Stimulated activated CD8-positive, alpha-beta memory T cell treated with anti-CD3 and anti-CD28 coated beads, Interleukin-12 subunit alpha, Interleukin-12 subunit beta, amount 100 ng/mL, for 24 hours (primary cell): ENCODE data around the gene RBMS3.
"Not testable (repeated sequence)": the region's sequence is repeated elsewhere in the genome, so short reads cannot be mapped to it uniquely, and the experiment has no call there.

ENCODE experiments used
- DNase-seq: peaks from one replicate; pipeline ENCODE4 v3.0.0-alpha.2; 2020; ENCODE audit errors: extremely low read depth

The RBMS3 gene

DNA sequence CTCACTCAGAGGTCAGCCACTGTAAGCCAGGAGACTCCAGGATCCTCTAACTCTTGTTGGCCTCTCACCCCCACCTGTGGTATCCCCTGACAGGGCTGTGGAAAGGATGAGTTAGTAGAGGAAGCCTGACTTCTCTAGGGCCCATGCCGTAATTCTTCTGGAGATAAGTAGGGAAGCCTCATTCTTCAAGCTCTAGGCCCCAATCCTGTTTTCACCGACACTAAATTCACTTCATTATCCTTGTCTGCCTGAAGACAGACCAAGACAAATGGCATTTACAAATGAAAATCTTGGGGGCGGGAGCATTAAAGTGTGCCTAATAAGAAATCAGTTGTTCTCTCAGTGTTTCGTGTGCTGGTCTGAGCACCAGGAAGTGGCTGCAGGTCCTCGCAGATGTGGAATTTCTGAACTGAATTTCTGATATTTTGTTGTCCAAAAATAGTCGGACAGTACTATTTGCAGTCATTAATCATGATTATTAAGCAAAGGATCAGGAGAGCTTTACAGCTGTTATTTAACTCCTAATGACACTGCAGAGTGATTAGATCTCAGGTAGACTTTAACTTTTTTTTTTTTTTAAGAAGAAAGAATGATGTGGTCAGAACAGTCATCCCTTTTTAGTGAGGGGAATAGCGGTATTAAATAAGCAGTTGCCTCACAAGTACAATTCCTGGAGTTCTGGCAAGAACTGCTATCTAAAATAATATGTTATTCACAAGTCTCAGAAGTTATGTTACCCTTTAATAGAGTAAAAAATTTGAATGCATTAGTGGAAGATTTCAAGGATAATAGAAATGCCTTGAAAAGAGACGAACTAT is 58.4 kb downstream of the RBMS3 start:
- DNase-seq, result no peak

DNA sequence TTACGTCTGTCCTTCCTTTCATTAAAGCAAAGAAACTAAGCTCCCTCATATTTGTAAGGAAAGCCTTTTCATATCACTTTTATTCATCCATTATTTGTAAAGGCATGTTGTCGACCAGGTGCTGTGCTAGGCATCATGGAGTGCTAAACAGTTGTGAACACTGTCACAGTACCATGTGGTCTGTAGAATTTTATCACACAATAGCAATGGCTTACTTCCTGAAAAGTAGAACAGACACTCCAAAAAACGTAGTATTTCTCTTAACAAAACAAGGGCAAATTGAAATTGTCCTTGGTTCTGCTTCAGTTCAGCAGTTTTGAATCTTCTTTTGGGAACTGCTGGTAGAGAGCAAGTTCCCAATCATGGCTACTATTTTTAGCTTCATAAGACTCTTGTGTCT is 63.3 kb downstream of the RBMS3 start:
- no peak for DNase-seq

DNA sequence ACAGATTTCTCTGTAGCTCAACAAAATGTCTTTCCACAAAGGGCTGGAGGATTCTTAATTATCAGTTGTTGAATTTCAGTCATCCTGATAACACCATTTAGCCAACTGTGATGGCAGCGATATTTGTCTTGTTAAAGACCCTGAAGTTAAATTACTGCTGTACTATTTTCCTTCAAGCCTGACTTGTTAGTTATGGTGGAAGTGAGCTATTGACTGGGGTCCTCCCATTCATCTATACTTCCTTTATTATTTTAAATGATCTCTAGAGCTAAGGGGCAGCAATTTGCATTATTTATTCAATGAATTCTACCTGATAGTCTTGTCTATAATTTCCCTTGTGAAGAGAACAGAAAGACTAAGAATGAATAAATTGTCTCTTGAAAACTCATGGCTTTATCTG is 64.1 kb downstream of the RBMS3 start:
- DNase-seq, result no peak

DNA sequence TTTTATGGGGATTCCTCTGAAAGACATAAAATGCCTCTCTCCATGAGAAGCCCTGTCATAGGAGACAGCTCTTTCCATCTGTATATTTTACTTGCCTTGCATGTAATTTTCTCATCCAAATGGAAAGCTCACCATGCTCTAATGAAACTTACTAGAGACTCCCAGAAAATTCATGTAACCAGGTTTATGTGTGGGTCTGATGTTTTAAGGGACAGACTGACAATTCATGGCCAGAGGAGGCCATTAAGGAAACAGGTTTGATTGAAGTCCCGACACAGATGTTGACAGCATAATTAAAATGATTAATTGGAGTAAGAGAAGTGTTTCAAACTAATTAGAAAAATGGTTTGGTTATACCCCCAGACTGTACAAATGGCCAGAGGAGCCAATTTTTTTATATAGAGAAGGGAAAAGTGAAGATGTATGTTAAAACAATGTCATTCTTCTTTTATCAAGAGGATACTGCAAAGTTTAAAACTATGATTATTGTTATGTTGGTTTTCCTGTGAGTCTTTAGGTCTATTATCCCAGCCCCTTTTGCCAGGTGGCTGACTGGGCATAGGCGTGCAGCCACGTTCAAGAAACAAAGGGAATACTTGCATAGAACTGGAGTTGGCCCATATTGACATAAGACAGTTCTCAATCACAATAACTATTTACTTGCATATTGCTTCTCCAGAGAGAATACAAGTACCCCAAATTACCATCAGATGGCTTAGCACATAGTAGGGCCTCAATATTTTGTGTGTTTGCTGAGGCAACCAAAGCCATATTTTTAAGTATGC is 64.8 kb downstream of the RBMS3 start:
- no peak for DNase-seq

DNA sequence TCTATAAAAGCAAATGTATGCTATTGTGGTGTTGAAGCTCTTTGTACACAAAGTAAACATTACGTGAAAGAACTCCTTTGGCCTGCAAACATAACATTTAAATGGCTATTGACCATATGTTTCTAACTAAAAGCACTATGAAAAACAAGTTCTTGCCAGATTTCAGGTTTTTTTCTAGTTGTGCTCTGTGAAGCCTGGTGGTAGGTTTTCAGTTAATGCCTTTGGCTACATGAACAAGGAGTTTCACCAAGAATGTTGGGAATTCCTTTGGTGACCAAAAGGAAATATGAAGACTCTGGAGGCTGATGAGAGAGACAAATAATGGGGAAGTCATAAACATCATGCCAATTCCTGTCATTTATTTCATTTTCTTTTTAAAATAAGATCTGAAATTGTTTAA is 66.0 kb downstream of the RBMS3 start:
- no peak for DNase-seq

DNA sequence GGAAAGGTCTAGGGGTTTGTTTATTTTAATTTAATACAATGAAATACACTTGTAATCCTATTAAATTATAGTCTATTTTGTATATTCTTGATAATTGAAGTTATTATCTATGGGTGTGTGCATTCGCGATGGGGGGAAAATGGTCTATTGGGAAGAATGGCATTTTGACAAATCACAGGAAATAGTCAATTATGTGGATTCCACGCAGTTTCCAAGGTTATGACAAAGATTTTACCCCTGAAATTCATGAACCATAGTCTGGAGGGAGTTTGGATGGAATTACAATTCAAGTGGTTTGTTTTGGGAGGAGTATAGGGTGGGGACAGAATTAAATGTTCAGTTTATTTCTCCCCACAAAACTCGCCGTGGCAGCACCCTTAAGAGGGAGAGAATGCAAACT is 66.5 kb downstream of the RBMS3 start:
- DNase-seq, result no peak

DNA sequence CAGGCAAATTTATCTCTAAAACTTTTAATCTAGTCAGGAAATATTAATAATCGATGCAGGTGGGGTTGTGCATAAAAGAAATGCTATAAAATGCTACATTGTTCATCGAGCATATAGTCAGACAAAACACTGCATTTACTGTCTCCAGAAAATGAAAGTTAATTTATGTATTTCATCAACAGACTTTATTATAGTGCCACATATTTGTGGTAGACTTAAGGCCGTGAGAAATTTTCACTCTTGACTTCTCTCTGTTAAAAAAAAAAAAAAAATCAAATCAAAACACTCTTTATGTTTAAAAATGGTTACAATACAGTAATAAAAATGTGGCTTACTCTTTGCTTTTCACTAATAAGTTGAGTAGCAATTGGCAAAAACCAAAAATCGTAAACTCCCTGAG is 67.4 kb downstream of the RBMS3 start:
- no peak for DNase-seq

DNA sequence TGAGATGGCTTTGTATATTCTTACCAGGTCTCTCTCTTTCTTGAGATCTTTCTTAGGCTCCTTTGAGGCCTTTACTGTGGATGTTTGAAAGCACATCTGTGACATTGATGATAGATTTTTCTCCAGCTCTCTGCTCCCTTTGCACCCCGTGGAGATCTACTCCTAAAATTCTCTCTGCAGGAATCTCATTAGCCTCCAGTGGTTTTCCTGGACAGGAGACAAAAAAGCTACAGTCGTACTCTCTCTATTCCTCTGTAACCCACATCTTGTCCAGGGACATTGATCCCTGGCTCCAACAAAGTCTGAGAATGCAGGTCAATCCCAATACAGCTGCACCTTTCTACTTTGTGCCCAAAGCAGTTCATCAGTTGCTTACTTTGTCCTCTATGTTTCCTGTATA is 68.2 kb downstream of the RBMS3 start:
- no peak for DNase-seq

DNA sequence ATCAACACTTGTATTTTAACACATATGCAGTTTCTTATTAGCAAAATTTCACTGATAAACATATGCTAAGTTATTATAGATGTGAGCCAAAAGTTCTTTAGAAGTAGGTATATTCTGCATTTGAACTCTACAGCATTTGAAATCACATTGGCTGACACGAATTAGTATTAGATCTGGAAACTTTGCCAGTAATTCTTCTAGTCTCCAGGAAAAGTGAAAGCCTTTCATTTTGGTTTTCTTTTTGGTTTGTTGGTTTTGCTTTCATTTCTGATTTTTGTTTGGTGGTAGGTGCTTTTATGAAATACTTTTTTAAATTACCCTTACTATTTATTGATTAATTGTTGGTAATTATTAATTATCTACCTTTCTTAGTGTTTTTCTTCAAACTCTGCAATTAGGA is 72.9 kb downstream of the RBMS3 start:
- DNase-seq, result no peak

DNA sequence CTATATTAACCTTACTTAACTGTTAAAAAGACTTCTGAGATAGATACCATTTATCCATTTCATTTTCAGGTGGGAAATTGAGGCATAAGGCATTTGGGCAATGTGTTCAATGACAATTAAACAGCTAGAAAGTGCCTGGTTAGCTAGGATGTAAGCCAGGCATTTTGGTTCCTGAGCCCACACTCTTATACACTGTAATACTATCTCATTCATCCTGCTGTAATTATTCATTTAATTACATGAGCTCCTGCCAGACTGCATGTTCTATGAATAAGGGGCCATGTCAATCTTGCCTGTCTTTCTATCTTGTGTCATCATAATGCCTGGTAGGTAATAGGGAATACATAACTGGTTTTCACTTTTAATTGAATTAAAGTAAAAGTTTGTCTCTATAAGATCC is 74.0 kb downstream of the RBMS3 start:
- no peak for DNase-seq

DNA sequence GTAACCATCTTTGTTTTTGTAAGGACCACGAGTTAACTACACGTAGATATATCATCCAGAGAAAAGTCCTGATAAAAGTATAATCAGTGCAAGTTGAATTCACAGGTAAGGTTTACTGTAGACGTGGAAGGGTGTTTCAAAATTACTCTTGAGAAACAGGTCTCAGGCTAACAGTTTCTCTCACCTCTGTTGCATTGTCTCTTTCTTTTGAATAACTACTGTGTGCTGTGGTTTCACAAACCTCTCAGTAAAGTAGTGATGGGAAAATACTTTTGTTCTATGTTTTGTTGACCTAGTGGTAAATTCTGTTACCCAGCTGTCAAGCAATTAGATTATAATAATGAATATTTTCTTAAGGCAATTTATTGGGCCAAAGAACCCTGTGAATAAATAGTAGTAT is 75.2 kb downstream of the RBMS3 start:
- no peak for DNase-seq

DNA sequence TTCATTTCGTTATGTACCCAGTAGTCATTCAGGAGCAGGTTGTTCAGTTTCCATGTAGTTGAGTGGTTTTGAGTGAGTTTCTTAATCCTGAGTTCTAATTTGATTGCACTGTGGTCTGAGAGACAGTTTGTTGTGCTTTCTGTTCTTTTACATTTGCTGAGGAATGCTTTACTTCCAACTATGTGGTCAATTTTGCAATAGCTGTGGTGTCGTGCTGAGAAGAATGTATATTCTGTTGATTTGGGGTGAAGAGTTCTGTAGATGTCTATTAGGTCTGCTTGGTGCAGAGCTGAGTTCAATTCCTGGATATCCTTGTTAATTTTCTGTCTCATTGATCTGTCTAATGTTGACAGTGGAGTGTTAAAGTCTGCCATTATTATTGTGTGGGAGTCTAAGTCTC is 79.4 kb downstream of the RBMS3 start:
- not testable (repeated sequence) for DNase-seq

DNA sequence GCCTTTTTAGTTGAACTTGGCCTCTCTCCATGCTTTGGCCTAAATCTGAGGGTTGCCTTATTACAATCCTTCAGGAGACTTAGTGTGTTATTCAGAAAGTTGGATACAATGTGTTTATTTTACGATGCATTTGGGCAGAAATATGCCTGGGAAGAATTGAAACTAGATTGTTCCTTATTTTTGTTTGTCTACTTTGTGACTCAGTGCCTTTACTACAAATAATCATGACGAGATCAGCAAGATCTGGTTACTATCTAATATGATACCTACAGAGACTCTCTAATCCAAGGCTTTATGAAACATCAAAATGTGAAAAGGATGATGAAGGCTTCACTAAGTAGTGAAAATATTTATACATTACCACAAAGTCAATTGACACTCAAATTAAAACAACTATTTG is 82.2 kb downstream of the RBMS3 start:
- DNase-seq, result no peak

DNA sequence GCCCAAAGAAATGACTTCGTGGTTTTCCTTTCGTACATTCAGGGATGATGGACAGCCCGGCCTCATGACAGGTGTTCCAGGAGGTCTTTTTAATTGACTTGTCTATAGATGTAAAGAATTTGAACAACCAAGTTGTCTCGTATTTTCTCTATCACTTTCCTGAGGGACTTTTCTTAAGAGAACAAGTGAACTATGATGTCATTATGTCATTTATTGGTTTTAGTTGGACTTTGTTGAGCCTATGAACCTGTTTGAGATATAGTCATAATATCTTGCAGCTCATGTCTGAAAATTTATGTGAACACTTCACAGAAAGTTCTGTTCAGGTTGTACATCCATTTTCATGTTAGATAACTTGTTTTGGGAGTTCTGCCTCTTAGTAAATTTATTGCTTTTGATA is 89.2 kb downstream of the RBMS3 start:
- no peak for DNase-seq

DNA sequence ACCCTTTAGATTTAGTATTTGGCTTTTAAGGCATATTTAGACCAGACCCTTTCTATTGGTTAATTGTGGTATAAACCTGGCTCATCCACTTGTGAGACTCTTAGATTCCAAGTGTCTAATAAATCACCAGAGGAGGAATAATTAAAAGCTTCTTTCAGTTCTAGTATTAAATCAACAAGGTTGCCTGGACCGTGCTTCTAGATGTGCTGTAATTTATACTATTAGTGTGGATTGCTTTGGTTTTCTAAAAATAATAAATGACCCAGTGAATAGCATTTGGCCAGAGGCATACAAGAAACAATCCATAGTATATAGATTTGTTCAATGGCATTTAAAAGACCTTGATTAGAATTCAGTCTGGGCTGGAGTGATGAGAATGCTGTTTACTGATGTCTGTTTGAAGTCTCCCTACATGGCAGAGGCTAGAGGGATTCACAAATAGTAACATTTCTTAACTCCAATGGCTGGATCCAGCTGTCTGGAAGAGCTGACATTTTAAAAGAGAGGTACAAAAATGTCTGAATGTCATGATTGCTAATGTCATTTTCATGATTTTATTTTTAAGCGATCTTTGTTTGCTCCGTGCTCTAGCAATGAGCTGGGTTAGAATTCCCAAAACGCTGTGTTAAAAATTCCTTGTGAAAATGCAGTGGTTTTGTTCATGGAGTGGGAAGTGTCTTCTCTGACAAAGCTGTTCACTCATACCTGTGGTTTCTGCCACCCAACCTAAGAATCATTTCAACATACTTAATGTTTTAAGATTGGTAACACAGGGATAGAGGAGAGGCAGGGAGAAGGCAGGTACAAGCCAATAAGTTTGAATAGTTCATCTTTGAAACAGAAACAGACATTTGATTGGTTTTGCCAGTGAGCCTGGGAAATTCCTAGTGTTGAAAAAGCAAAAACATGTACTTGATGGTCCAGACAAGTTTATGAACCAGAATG is 89.9 kb downstream of the RBMS3 start:
- DNase-seq, result no peak

DNA sequence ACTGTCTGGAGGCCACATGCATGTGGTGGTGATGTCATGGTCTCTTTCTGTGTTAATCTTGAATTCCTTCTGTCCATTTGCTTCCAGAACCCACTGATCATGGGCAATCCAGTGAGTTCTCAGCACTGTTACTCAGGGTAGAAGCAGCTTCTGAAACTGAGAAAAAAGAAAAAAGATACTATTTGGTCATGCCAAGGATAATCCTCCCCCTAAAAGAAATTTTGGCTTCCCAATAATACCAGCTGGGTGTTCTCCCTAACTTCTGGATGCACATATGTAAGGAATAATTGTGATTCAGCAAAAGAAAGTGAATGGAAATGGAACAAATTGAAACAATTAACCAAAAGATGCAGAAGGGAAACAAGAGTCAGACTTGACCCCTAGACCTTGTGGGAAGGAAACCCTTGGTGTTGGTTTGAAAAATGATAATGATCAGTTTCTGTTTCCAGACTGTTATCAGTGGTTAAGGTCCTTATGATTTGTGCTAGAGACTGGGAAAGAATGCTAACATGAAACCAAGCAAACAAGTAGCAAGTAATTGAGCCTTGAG is 92.3 kb downstream of the RBMS3 start:
- no peak for DNase-seq

DNA sequence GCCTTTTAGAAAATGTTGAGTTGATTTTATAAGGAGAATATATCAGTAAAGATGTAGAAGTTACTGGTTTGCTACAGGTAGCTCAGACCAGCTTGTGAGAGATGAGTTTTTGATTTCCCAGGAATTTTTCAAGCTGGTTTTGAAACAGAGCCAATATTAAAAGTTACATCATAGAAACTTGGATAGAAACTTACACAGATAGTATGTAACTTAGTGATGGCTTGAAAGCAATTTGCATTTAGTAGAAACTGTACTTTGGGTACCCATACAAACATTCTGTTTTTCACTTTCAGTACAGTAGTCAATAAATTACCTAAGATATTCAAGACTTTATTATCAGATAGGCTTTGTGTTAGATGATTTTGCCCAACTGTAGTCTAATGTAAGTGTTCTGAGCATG is 93.4 kb downstream of the RBMS3 start:
- no peak for DNase-seq

DNA sequence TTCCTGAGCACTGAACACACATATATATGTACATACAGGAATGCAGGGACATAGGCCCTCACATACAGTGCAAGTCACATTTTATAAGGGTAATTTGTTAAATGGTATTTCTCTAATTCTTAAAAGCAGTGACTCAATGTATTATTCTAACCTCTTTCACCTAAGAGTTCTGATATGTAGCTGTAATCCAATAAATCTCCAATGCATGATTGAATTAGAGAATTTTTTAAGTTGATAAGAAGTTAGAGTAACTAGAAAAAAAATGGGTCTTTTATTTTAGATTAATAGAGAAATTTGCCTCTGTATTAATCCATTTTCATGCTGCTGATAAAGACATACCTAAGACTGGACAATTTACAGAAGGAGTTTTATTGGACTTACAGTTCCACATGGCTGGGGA is 98.2 kb downstream of the RBMS3 start:
- no peak for DNase-seq

DNA sequence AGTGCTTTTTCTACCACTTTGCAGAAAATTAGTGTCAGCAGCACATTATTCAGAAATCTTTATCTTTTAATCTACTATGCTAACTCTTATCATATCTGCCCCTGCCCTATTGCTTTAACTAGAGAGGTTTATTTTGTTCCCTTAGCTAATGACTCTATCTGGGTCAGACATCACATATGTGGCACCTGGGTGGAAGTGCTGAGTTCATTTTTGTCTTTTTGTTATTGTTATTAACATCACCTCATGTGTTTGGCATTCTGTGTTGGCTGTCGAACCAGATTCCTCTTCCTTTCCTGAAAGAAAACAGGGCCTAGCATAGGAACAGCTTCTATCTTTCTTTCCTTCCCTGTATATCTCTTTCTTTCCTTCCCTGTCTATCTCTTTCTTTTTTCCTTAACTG is 100.7 kb downstream of the RBMS3 start:
- no peak for DNase-seq

DNA sequence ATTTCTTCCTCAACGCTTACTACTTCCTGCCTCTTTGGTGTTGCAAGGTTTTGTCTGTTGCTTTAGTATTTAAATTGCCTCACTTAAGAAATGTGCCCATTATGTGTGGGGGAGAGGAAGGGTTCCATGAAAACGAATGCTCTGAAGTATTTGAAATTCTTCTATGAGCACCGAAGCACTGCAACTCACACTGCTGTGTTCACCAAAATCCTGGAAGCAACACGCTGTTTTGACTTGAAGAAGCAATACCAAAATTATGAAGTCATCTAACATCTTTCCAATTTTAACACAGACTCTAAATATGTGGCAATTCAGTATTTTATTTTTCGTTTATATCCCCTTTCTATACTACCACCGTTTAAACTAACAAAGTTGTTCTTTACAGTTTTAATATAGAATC is 101.5 kb downstream of the RBMS3 start:
- DNase-seq, result no peak

DNA sequence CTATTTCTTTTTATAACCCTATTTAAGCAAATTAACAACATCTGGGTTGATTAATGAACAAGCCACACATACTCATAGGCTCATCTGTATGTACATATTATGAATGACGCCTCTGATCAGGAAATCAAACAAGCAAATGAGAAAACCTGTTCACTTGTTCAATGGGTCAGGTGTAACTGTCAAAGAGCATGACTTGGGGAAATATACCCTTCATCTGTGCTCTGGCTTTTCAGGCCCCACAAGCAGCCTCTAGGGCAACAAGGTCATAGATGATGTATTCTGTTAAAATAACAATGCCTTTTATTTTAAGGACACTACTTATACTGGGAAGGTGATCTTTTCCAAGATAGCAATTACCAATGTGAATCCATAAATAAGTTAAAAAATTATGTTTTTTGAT is 102.0 kb downstream of the RBMS3 start:
- no peak for DNase-seq

DNA sequence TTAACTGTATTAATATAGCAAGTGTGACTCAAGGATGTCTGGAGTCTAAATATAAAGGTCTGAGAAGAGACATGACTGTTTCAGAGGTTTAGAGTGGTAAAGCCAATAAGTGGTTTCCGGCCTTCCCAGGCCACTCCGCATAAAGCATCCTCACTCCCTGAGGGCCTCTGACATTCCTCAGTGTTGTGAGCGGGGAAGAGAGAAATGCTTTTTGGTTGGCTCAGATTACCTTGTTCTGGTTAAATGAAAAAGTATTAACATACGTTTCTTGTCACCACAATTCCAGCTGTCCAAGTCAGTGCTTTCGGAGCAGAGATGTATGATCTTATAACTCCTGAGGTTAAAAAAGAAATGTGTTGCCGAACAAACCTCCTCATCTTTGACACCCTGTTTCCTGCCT is 103.8 kb downstream of the RBMS3 start:
- no peak for DNase-seq
